Endothelial cell (in vitro differentiated cells): ENCODE measurements around the gene SS18. TPM values are rescaled to one million over a fixed set of nuclear protein-coding genes. Genes with fewer than 3 reads are reported as not detected.

Experiments used
- DNase-seq: peaks from one replicate; pipeline ENCODE4 v3.0.0; 2021; ENCODE audit warnings: low spot score
- H3K27ac Mint-ChIP-seq: one replicate; pipeline ENCODE4 v1.8.0; 2021; ENCODE audit warnings: mixed read lengths, inconsistent platforms; ENCODE audit not compliant: unreplicated experiment
- H3K27me3 Mint-ChIP-seq: one replicate; pipeline ENCODE4 v1.8.0; 2021; ENCODE audit warnings: mild to moderate bottlenecking, moderate library complexity, mixed read lengths, inconsistent platforms; ENCODE audit not compliant: unreplicated experiment
- H3K36me3 Mint-ChIP-seq: one replicate; pipeline ENCODE4 v1.8.0; 2021; ENCODE audit warnings: mild to moderate bottlenecking, low read depth, mixed read lengths, inconsistent platforms; ENCODE audit not compliant: unreplicated experiment
- H3K4me1 Mint-ChIP-seq: one replicate; pipeline ENCODE4 v1.8.0; 2021; ENCODE audit warnings: mild to moderate bottlenecking, mixed read lengths, inconsistent platforms; ENCODE audit not compliant: unreplicated experiment
- H3K4me3 Mint-ChIP-seq: one replicate; pipeline ENCODE4 v1.8.0; 2021; ENCODE audit warnings: mild to moderate bottlenecking, mixed read lengths, inconsistent platforms; ENCODE audit not compliant: unreplicated experiment
- H3K9me3 Mint-ChIP-seq: one replicate; pipeline ENCODE4 v1.8.0; 2021; ENCODE audit warnings: mixed read lengths, inconsistent platforms; ENCODE audit not compliant: unreplicated experiment
- CTCF ChIP-seq: fragments of 200-600 bp; sonication (generic); IDR thresholded peaks from one replicate; pipeline ENCODE4 v1.5.0; 2021; ENCODE audit warnings: antibody characterized with exemption; ENCODE audit not compliant: unreplicated experiment
- total RNA-seq: library from RNA; stranded (reverse); fragmentation: NEBNext Ultra II Directional; extraction: Animal tissue kit (Norgen Biotek cat#: 25700); gene quantifications from one replicate; pipeline ENCODE4 v1.2.1, GENCODE V29; 2021; ENCODE audit not compliant: unreplicated experiment

Gene SS18
- total RNA-seq, 1 donor from 2014 or later, result 94.6 TPM

- H3K27me3 Mint-ChIP-seq, result no peaks in the 10 kb centered on the region
- no peaks in the 10 kb centered on the region for H3K9me3 Mint-ChIP-seq
- no peak for DNase-seq
- no peaks in the 10 kb centered on the region for H3K36me3 Mint-ChIP-seq
- H3K27ac Mint-ChIP-seq, result no peak overlapping the region
- no peaks in the 10 kb centered on the region for H3K4me1 Mint-ChIP-seq
- no peak overlapping the region for H3K4me3 Mint-ChIP-seq
- no peak for TF ChIP-seq CTCF
These were observed 7.2 kb upstream of the SS18 start for GRCh38 chr18:26097563-26097962.

GRCh38 chr18:26096852-26097251 lies 6.4 kb upstream of the SS18 start:
- no peaks in the 10 kb centered on the region for H3K9me3 Mint-ChIP-seq
- DNase-seq, result no peak
- no peak overlapping the region for H3K4me3 Mint-ChIP-seq
- no peaks in the 10 kb centered on the region for H3K27me3 Mint-ChIP-seq
- H3K36me3 Mint-ChIP-seq, result no peaks in the 10 kb centered on the region
- no peak overlapping the region for H3K27ac Mint-ChIP-seq
- H3K4me1 Mint-ChIP-seq, result no peaks in the 10 kb centered on the region
- no peak for TF ChIP-seq CTCF

GRCh38 chr18:26091047-26091630 lies 726 bp upstream of the SS18 start:
- no peaks in the 10 kb centered on the region for H3K36me3 Mint-ChIP-seq
- TF ChIP-seq CTCF, result no peak
- peak overlapping the region; percentile 98 for H3K4me3 Mint-ChIP-seq
- H3K9me3 Mint-ChIP-seq, result no peaks in the 10 kb centered on the region
- peaks cover 17% of the 10 kb centered on the region for H3K4me1 Mint-ChIP-seq
- H3K27me3 Mint-ChIP-seq, result peaks cover 5% of the 10 kb centered on the region
- H3K27ac Mint-ChIP-seq, result peak overlapping the region; percentile 98
- DNase-seq, result no peak

- H3K9me3 Mint-ChIP-seq, result no peaks in the 10 kb centered on the region
- peak overlapping the region; percentile 85 for H3K27ac Mint-ChIP-seq
- no peak for TF ChIP-seq CTCF
- H3K27me3 Mint-ChIP-seq, result peaks cover 7% of the 10 kb centered on the region
- H3K4me1 Mint-ChIP-seq, result peaks cover 17% of the 10 kb centered on the region
- peak overlapping the region; percentile 98 for H3K4me3 Mint-ChIP-seq
- no peak for DNase-seq
- H3K36me3 Mint-ChIP-seq, result no peaks in the 10 kb centered on the region
These were observed 902 bp downstream of the SS18 start for GRCh38 chr18:26089293-26090129.

- Mint-ChIP-seq H3K27ac (no peak overlapping the region), H3K4me3 (peak overlapping the region; percentile 98), H3K4me1 (peaks cover 17% of the 10 kb centered on the region), H3K9me3 (no peaks in the 10 kb centered on the region), H3K36me3 (no peaks in the 10 kb centered on the region), H3K27me3 (peaks cover 7% of the 10 kb centered on the region)
- no peak for DNase-seq
- TF ChIP-seq CTCF, result no peak
These were observed 1.9 kb downstream of the SS18 start for GRCh38 chr18:26088487-26088886.
